Activated naive CD8-positive, alpha-beta T cell treated with anti-CD3 and anti-CD28 coated beads, Interleukin-2, amount 50 U/mL, for 16 hours (primary cell): ENCODE data around the gene ATXN7.
A peak's percentile ranks its signal among the peaks of the same experiment; 100 is the strongest.

Experiments
- DNase-seq: peaks from one replicate; pipeline ENCODE4 v3.0.0-alpha.2; 2020; ENCODE audit warnings: low read depth, low spot score

Gene ATXN7

DNA sequence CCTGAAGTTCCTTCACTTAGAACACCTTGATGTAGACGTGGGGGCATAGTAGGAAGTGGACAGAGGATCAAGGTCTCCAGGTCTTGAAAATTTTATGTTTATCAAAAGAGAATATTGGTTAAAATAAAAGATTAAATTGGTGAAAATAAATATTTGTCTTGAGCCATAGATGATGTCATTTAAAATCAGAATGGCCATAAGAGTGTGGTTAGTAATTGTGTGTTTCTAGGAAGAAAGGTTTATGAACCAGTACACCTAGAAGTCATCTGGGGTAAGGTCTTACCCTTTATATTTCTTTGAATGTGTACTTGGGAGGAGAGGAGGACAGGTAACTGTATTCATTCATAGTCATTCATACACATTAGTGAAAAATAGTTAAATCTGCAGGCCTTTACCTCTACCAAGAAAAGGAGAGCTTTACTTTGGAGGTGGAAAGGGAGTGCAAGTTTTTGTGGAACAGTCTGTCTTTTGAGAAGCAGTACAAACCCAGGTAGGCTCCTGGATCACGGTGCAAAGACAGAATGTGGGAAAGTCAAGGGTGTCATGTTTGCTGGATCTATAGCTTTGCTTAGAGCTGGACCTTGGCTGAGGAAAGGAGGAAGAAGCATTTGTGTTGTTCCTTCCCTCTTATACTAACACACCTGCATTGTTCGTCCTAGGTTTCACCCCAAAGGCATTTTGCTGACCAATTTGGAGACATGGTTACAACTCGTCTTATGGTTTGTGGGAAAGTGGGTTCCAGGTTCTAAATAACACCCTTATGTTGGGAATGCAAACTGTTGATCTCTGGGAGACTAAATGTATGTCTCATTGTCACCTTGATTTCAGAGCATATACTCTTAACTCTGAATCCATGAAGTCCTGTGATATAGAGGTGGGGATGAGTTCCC lies 42.3 kb downstream of the ATXN7 start:
- no peak for DNase-seq

DNA sequence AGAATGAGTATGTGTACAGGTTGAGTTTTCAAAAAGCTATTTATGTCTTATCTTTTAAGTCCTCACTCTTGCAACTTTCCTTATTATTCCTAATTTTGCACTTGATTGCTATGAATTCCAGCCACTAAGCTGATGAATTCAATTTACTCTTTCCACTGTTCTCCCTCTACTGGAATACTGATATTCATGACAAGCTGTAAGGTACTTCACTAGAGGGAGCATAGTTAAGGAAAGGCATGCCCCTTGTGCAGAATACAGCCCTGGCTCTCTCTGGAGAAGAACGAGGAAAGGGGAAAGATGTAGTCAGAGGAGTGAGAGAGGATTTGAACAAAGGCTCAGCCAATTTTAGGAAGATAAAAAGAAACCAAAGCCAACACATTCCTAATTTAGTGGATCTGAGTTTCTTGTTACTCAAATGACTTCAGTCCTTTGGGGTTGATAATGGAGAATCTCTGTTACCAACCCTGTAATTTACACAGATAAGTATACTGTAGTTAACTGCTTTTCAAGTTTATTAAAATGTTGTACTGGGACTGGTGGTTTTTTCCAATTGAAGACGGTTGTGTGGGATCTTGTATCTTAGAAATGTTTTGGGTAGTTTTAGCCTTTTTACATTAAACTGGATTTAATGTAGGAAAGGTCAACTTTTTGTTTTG lies 44.5 kb downstream of the ATXN7 start:
- no peak for DNase-seq

DNA sequence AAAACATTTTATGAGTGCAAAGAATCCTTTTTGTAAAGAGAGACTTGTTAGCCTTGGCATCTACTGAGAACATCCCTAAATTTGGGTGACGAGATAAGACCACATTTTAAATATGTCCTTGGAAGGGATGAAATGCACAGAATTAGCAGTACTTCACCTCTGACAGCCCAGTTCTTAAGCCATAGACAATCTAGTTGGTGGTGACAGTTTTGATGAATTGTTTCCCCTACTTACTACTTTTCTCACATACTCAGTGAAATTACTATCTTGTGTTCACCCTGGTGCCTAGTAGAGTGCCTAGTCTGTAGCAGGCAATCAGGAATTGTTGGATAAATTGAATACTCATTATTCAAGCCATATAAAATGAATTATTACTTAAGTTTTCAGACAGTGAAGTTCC lies 45.1 kb downstream of the ATXN7 start:
- no peak for DNase-seq

DNA sequence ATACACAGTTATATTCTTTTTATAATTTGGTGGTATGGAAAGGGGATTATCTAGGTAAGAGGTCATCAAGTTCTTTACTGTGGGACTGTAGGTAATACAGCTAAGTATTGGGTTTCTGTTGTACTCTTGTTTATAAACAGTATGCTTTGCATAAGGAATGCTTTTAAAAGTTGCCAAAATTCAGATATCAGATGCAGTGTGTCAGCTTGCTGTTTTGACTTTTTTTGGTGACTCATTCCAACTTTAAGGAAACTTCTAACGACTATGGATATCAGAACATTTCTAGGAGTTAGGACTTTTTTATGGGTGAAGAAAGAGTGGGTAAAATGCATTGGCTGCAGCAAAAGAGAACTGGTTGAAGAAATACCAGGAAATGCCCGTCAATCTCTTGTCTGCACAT lies 45.8 kb downstream of the ATXN7 start:
- DNase-seq, result no peak

DNA sequence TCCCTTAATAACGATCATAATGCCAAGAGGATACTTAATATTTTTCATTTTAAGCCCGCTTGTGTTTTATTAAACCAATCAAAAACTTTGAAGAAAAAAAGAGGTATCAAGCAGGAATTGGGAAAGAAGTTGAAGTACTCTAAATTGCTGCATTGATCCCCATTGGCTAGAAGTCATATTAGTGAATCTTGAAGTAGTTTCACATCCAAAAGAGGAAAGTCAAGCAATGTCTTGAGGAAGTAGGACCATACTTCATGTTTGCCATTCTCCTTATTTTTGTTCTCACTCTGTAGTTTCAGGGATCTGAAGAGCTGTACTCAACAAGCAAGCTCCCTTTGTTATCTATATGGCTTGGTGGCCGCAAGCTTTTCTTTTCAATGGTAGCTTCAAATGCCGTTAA lies 46.3 kb downstream of the ATXN7 start:
- no peak for DNase-seq

DNA sequence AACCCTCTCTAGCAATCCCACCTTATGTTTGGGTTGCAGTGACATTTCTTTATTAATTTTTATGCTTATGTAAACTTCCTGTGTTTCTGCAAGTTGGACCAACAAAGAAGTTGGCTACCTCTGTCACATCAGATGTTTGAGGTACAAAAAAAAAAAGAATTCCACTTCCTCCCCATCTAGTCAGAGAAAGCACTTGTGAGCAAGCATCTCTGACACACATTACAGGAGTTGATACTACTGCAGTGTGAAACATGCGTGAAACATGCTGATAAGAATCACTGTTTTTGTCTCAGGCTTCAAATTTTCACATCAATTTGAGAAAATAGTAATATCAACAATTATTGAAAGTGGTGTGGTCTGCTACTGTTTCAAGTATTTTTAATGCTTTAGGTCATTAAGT lies 47.2 kb downstream of the ATXN7 start:
- DNase-seq, result no peak

DNA sequence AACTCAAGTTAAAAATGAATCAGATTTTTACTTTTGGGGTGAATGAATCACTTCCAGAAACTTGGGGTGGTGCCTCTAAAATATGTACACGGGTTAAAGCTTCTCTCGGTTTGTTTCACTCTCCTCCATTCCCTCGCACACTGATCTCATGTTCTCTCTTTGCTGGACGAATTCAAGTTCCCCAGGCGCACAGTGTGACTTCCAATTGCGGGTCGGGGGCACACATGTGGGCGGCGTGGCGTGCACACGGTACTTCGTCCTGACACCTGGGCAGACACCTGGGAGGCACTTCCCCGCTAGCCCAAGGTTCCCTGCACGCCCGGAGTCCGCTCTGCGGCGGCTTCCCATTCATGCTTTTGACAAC lies 47.8 kb downstream of the ATXN7 start:
- DNase-seq, result peak; percentile 3

DNA sequence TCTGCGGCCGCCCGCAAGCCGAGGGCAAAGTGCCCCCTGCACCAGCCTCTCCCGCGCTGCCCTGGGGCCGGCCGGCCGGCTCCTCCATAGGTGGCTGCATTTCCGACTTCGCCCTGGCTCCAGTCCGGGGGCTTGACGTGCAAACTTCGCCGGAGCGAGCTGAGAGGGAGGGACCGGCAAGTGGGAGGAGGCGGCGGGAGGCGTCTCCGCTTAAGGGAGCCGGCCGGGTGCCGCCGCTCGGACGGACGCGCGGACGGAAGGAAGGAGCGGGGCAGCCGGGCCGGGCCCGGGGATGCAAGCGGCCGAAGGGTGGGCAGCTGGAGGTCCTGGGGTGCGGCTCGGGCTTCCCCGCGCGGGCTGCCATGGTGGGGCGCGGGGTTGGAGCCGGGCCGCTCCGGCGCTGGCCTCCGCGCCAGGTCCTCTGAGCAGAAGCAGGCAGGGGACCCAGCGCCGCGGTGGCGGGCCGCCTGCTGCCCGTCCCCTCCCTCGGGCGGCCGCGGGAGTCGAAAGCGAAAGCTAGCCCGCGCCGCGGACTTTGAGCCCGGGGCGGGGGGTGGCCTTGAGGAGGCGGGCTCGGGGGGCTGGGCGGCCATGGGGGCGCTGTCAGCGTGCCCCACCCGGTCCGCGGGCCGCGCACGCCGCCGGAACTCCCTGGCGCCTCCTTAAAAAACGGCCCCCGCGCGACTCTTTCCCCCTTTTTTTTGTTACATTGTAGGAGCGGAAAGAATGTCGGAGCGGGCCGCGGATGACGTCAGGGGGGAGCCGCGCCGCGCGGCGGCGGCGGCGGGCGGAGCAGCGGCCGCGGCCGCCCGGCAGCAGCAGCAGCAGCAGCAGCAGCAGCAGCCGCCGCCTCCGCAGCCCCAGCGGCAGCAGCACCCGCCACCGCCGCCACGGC lies 48.5 kb downstream of the ATXN7 start, which contains the start of gene SCAANT1:
Gene SCAANT1, minus strand, starts transcription at position 511 of the 895 bp plus-strand sequence.
- DNase-seq, result peak; percentile 68

DNA sequence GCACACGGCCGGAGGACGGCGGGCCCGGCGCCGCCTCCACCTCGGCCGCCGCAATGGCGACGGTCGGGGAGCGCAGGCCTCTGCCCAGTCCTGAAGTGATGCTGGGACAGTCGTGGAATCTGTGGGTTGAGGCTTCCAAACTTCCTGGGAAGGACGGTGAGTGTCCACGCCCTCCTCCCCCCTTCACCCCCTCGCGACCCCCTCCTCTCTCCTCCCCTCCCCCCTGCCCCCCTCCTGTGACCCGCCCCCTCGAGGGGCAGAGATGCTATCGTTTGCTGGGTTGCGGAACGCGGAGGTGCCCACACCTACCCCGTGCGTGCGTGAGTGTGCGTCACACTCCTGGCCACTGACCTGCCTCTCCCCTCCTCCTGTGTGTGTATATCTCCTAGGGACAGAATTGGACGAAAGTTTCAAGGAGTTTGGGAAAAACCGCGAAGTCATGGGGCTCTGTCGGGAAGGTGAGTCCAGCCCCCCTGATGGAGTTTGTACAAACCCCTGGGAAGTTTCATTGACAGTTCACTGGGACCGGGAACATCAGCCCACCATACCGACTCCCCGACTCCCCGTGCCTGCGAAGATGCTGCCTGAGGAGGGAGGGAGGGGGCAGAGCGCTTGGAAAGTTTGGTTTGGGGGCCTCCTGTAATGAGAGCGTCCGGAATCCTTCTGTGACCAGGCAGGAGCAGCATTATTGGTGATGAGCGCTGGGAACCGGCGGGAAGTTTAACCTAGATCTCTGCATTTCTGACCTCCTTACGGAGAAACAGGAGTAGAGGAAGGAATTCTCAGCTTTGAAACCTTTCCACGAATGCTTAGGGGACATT lies 49.3 kb downstream of the ATXN7 start:
- peak; percentile 21 for DNase-seq

DNA sequence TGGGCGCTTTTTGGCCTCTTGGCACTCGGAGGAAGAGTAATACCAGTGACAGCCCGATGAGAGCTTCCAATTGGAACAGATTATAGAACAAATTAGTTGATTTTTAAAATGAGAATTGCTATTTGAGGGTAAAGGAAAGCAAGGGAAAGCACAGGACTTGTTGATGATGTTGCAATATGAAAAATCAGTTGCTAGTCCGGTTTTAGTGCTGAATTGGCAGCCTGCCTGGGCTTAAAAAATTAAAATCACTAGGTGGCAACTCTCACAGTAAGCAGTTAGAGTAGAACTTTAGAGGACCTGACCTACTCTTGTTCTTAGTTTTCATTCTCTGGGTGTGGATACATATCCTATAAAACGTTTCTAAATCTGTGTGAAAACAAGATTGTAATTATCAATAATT lies 50.6 kb downstream of the ATXN7 start:
- DNase-seq, result no peak

DNA sequence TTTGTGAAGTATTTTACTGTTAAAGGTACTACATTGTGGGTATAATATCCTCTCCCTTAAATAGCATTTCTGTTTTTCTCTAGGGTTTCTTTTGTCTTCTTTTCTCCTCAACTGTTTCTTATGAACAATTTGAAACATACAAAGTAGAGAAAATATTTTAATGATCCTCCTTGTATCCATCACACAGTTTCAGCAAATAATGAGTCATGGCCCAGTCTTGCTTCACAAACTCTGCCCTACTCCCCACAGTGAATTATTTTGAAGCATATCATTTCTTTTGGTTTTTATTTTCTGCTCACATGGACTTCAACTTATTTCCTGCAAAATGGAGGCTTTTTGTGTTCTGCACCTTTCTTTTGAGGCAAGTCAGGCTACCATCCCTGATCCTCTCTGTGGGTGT lies 54.7 kb downstream of the ATXN7 start:
- no peak for DNase-seq

DNA sequence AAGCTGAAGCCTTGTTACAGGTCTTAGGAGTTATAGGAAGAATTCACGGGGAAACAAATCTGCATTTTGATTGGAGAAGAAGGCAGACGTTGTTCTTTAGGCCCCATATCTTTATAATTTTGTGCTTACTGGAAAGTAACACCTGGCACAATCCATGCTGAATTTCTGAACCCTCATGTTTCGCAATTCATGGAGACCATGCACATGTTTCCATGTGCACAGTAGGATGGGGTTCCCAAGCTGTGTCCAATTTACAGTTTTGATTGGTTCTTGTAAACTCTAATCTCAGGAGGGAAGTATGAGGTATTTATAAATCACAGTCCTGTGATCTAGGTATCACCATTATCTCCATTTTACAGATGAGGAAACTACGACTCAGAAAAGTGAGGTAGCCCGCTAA lies 56.3 kb downstream of the ATXN7 start:
- DNase-seq, result no peak

DNA sequence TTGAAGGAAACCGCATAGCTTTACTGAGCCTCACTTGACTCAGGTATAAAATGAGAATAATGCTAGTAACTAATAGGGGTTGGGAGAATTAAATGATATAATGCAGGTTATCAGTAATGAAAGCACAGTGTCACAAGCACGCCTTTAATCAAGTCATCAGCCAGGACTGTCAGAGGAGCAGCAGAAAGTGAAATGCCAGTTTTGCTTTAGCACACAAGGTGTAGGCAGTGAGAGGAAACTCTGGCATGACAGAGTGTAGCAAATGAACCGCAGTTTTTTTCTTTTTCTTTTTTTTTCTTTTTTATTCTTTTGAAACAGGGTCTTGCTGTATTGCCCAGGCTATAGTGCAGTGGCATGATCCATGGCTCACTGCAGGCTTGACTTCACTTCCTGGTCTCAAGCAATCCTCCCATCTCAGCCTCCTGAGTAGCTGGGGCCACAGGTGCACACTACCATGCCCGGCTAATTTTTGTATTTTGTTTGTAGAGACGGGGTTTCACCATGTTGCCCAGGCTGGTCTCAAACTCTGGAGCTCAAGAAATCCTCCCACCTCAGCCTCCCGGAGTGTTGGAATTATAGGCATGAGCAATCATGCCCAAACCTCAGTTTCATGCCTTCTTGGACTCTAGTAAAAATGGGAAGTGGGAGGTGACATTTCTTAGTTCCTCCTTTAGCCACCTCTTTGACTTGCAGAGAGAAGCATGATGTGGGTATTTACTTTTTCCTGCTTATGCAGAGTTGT lies 58.2 kb downstream of the ATXN7 start:
- no peak for DNase-seq

DNA sequence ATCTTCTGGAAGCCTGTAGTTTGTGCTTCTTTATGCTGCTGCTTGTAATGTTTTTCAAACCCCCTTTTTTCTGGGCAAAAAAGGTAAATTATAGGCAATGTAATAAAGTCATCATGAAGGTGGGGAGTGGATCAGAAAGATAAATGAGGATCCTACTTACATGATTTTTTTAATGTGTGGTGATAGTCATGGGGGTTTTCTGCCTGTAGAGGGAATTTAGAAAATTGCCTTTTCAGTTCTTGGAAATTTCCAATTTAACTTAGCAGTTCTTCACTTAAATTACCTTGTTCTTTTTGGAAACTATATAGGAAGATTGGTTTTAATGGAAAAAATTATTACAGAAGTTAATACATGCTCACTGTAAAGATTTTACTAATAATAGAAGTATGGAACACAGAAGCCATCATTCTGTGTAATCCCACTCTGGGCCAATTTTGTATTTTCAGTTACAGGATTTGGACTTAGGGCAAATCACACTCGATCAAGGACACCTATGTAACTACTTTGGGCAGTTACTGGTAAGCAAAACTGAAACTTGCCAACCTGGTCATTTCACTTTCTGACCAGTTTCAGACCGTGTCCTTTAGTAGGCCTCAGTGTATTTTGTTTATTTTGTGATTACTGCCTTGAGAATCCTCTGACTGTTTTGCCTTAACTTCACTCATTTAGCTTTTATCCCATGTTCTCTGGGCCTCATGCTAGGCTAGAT lies 59.0 kb downstream of the ATXN7 start:
- no peak for DNase-seq

DNA sequence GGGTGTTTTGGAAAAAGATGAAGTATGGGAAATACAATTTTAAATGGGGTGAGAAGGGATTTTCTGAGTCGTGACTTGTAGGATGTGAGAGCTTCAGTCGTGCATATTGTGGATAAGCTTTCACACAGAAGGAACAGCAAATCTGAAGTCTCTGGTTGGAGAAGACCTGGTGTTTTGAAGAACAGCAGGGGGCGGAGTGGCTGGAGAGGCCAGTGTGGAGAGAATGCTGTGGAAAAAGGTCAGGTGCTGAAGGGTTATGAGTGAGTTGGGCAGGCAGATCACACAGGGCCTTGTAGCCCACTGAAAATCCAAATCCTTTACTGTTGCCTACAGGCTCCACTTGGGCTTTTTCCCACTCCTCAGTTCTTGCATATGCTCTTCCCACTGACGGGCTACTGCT lies 62.6 kb downstream of the ATXN7 start:
- no peak for DNase-seq

DNA sequence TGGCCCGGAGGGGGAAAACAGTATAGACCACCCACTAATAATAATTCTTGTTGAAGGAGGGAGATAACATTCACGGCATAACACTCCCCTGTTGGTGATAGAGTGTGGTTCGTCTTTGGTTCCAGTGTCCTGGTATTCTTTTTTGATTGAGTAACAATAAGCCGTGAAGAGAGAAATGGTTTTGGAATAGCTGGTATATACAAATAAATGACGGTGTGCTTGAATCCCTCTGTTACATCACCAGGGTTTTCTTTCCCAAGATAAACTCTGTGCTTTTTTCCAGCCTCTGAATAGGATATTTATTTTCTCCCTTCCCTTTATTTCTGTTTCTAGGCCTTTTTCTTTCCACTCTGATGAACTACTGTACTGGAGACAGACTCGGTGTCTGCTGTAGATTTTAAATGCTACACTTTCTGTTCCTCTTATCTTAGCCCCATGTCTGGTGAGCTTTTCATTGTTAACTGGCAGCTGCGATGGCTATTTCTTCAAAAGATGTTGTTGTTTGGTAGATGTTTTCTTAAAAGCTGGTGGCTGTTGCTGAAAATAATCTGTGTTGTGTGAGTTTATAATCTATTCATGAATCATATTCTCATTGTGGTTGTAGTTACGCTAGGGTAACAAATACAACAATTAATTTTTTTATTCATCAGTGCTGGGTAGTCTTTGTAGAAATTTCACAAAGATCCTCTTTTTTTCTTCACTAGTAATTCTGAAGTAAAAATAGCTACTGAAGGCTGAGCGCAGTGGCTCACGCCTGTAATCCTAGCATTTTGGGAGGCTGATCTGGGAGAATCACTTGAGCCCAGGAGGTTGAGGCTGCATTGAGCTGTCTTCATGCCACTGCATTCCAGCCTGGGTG lies 64.0 kb downstream of the ATXN7 start:
- DNase-seq, result no peak

DNA sequence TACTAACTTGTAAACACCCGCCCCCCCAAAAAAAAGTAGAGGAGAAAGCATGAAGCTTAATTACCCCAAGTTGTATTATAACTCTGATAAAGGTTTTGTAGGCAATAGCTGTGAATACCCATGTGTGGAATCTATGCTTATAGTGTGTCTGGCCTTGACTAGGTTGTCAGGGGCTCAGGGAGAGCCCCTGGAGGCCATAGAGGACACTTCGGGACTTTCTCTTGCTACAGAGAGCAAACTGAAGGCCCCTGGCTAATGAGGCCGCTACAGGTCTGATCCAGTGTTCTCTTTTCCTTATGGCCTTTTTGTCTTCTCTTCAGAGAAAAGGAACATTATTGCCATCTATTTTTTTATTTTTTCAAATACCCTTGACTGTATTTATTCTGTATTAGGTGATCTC lies 67.6 kb downstream of the ATXN7 start:
- DNase-seq, result no peak

DNA sequence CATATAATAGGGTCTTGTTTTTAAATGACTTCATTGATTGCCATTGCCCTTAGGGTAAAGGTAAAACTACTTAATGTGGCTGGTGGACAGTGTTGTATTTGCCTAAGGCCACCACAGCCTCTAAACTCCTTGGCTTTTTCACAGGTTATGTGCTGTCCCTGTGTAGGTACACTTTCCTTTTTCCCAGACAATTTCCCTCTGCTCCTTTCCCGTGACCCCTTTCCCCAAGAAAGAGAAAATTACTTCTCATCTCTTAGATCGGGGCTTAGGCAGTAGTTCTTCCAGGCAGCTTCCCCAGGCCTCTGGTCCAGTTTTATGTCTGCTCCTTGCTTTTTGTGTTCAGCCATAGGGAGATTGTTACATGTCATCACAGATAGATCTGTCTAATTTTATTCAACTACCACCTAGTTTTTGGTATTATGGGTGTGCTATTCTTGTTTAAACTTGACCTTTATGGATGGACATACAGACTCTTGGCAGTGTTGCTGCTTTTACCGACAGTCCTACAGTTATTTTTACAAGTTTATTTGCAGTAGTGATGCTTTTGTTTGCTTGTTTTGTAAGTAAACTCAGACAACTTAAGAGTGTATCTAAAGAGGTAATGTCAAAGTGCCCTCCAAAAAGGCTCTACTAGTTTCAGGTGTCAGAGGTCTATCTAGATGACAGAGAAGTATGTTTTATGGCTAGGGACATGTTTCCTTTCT lies 69.0 kb downstream of the ATXN7 start:
- no peak for DNase-seq
